Body of pancreas (tissue), 4 donors: ENCODE data around the gene GATAD2A.

ENCODE experiments used
- POLR2A ChIP-seq, 3 donors: fragments of 450-650 bp; IDR thresholded peaks; one replicate each; pipeline ENCODE4 v1.6.1; 2016; ENCODE audit warnings: antibody characterized with exemption in 3 of 3, mild to moderate bottlenecking in 2 of 3
- TF ChIP-seq, protein P1 (sequence below), 7 experiments: fragments of 450-650 bp in 4 of 7; fragments of 200-600 bp in 3 of 7; sonication (generic) in 3 of 7; IDR thresholded peaks; one replicate each; pipeline ENCODE4 v1.5.1; 2016 to 2019; ENCODE audit warnings: antibody characterized with exemption in 7 of 7

DNA sequence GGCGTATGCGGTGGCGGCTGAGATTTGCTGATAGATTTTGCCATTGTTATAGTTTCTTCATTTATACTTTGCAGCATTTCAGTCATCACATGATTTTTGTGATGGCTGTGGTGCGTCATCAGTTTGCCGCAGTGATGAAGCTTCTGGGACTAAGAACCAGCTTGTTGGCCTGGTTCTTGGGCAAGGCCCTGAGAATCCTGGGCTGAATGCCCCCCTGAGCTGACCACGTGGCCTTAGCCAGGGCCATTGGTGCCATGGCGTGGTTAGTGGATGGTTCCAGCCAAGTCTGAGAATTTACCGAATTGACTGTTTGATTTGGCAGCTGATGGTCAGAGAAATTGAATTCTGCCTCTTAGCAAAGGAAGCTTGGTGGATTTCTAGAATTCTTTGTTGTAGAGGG is 17.8 kb downstream of the GATAD2A start:
- TF ChIP-seq, protein P1, sequence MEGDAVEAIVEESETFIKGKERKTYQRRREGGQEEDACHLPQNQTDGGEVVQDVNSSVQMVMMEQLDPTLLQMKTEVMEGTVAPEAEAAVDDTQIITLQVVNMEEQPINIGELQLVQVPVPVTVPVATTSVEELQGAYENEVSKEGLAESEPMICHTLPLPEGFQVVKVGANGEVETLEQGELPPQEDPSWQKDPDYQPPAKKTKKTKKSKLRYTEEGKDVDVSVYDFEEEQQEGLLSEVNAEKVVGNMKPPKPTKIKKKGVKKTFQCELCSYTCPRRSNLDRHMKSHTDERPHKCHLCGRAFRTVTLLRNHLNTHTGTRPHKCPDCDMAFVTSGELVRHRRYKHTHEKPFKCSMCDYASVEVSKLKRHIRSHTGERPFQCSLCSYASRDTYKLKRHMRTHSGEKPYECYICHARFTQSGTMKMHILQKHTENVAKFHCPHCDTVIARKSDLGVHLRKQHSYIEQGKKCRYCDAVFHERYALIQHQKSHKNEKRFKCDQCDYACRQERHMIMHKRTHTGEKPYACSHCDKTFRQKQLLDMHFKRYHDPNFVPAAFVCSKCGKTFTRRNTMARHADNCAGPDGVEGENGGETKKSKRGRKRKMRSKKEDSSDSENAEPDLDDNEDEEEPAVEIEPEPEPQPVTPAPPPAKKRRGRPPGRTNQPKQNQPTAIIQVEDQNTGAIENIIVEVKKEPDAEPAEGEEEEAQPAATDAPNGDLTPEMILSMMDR (IDR thresholded peaks at IDR 0.05): no peak
- no peak for TF ChIP-seq POLR2A (IDR thresholded peaks at IDR 0.05)
